GM23338 (cell line): Measurements from ENCODE around the gene SUGCT.

ENCODE experiments used
- EZH2 ChIP-seq: fragments of 200-600 bp; sonication (generic); IDR thresholded peaks from one replicate; pipeline ENCODE4 v1.8.0; 2017; ENCODE audit warnings: antibody characterized with exemption, mild to moderate bottlenecking, low read depth; ENCODE audit not compliant: unreplicated experiment
- EZH2phosphoT487 ChIP-seq: fragments of 200-600 bp; sonication (generic); IDR thresholded peaks from one replicate; pipeline ENCODE4 v1.8.1; 2018; ENCODE audit warnings: antibody characterized with exemption; ENCODE audit not compliant: unreplicated experiment
- JUNB ChIP-seq: IDR thresholded peaks from one replicate; pipeline ENCODE4 v1.6.1; 2016; ENCODE audit warnings: antibody characterized with exemption; ENCODE audit not compliant: unreplicated experiment
- POLR2AphosphoS5 ChIP-seq: IDR thresholded peaks from 2 replicates; pipeline ENCODE4 v1.6.1; 2016; ENCODE audit warnings: antibody characterized with exemption, low read depth
- ZNF114 ChIP-seq: fragments of 250-450 bp; sonication (Bioruptor Pico); IDR thresholded peaks from 2 replicates; pipeline ENCODE4 v1.5.0; 2020; ENCODE audit warnings: mild to moderate bottlenecking, moderate library complexity
- ZNF462 ChIP-seq: fragments of 250-450 bp; sonication (Bioruptor Pico); IDR thresholded peaks from 2 replicates; pipeline ENCODE4 v1.5.0; 2020; ENCODE audit warnings: mild to moderate bottlenecking, moderate library complexity
- TF ChIP-seq, protein P1 (sequence below), 2 experiments: fragments of 200-600 bp in 1 of 2; sonication (generic) in 1 of 2; conservative IDR thresholded peaks; 2 replicates each; pipeline versions ENCODE4 v1.5.1 to v1.6.1; 2016 to 2017; ENCODE audit warnings: antibody characterized with exemption in 2 of 2, low read depth in 2 of 2, mild to moderate bottlenecking in 2 of 2, moderate library complexity in 1 of 2

DNA sequence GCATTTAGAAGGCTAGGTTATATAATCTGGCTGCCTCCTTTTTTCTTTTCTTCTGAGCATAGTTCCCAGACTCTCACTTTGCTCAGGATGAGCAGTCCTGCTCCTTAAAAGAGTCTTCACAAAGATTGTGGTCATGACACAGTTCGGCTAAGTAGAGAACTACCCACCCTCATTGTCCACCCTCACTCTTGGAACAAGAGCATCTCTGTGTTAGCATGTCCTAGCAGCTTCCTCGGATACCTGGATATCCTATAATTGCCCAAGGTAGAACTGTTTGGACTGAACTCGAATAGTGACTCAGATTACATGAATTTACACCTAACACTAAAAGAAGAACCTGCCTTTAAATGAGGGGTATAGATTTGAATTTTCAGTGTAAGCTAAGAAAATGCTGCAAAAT, 572.0 kb downstream of the SUGCT start:
- TF ChIP-seq EZH2phosphoT487 (no peak), EZH2 (no peak), POLR2AphosphoS5 (no peak), JUNB (no peak), ZNF114 (CRISPR knock-in tag) (no peak), ZNF462 (CRISPR knock-in tag) (no peak)
- TF ChIP-seq, protein P1, sequence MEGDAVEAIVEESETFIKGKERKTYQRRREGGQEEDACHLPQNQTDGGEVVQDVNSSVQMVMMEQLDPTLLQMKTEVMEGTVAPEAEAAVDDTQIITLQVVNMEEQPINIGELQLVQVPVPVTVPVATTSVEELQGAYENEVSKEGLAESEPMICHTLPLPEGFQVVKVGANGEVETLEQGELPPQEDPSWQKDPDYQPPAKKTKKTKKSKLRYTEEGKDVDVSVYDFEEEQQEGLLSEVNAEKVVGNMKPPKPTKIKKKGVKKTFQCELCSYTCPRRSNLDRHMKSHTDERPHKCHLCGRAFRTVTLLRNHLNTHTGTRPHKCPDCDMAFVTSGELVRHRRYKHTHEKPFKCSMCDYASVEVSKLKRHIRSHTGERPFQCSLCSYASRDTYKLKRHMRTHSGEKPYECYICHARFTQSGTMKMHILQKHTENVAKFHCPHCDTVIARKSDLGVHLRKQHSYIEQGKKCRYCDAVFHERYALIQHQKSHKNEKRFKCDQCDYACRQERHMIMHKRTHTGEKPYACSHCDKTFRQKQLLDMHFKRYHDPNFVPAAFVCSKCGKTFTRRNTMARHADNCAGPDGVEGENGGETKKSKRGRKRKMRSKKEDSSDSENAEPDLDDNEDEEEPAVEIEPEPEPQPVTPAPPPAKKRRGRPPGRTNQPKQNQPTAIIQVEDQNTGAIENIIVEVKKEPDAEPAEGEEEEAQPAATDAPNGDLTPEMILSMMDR (conservative IDR thresholded peaks at IDR 0.05; ENCODE audit: low read depth in 2 of 2): no peak
